GM18867 (cell line): Measurements from ENCODE around the gene TSC2.

Source experiments
- ATAC-seq: cut with Tn5 transposase; IDR thresholded peaks from one replicate; pipeline ENCODE4 v1.9.1; 2021; ENCODE audit warnings: mild to moderate bottlenecking, moderate library complexity; ENCODE audit not compliant: unreplicated experiment

The TSC2 gene

DNA sequence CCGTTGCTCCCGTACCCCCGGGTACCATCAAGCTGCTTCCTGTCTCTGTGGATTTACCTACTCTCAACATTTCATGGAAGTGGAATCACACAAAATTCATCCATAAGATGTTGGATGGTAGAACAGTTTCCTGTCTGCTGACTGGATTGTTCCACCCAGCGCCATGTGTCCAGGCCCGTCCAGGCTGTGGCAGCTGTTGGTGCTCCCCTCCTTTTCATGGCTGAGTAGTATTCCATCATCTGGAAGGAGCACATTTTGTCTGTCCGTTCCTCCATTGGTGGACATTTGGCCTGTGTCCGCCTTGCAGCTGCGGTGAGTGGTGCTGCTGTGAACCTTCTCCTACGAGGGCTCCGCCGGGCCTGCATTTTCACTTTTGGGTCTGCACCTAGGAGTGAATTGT is 18.4 kb downstream of the TSC2 start:
- no peak for ATAC-seq

- ATAC-seq = no peak
Measured at GRCh38 chr16:2070576-2071453, 23.0 kb downstream of the TSC2 start.

DNA sequence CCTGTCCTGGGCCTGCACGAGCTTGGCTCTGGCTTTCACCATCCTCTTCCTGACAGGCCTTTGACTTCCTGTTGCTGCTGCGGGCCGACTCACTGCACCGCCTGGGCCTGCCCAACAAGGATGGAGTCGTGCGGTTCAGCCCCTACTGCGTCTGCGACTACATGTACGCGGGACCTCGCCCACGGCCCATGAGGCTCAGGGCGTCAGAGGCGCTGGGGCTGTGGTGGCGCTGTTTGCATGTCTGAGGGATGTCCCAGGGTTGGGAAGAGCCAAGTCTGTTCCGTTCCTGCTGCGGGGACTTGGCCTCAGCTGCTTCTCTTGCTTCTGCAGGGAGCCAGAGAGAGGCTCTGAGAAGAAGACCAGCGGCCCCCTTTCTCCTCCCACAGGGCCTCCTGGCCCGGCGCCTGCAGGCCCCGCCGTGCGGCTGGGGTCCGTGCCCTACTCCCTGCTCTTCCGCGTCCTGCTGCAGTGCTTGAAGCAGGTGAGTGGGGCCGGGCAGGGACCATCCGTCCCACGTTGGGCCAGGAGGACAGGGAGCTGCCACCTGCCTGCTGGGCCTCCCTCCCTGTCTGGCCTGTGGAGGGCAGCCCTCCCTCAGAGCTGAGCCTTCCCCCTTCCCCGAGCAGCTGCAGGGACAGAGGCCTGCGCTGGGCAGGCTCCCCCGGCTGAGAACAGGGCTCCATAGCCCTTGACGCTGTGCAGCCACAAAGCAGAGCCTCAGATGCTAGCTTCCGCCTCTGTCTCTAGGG is 23.8 kb downstream of the TSC2 start:
- ATAC-seq = no peak

GRCh38 chr16:2072926-2073325 is 25.1 kb downstream of the TSC2 start:
- ATAC-seq = no peak

DNA sequence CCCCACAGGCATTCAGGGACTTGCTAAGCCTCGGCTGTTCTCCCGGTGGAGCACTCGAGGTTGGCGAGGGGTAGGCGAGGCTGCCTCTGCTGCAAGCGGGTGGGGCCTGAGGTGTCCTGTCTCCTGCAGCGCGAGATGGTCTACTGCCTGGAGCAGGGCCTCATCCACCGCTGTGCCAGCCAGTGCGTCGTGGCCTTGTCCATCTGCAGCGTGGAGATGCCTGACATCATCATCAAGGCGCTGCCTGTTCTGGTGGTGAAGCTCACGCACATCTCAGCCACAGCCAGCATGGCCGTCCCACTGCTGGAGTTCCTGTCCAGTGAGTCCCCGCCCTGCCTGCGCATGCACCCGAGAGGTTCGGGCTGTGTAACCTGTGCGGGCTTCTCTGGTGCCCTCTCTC is 26.3 kb downstream of the TSC2 start:
- ATAC-seq = no peak

DNA sequence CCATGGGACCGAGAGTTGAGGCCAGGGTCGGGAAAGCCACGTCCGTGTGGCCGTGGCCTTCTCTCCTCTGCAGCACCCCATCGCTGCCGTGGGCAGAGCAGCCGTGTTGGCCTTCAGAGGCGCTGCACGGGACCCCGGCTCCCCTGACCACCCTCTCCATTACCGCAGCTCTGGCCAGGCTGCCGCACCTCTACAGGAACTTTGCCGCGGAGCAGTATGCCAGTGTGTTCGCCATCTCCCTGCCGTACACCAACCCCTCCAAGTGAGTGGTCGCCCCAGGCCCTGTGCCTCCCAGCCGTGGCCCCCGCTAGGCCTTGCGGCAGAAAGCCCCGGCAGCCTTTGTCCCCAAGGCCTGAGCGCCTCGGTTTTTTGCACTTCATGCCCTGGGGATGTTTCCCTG is 27.8 kb downstream of the TSC2 start:
- no peak for ATAC-seq

GRCh38 chr16:2076072-2076865 is 28.5 kb downstream of the TSC2 start:
- no peak for ATAC-seq

DNA sequence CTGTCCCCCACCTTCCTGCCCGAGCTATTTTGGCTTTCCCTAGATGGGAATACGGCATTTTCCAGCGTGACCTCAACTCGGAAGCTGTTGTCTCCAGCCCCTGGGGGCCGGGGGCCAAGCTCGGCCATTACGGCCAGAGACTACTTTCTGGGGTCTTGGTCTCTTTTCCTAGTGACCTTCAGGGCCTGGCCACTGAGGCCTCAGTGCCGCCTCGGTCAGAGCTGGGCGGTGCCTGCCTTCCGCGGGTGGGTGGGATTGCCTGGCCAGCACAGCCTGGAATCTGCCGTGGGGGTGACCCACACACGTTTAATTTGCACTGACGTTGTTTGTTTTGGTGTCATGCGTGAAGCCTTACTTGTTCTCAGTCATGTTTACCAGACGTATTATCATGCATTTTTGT is 29.2 kb downstream of the TSC2 start:
- no peak for ATAC-seq

DNA sequence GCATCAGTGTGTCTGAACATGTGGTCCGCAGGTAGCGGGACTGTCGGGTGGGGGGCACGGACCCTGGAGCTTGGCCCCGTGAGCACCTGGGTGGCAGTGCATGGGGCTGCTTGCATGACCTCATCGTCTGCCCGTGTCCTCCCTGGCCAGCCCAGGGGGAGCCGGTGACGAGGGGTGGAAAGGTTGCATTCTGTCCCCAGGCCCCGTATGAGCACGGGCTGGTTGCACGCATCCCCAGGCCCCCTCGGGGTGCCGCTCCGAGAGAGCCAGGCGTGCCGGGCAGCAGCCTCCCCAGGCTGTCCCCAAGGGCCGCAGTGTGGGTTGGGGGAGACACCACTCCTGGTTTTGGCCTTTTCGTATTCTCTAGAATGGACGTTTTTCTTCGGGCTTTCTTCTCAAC is 29.9 kb downstream of the TSC2 start:
- no peak for ATAC-seq

- no peak for ATAC-seq
Measured at GRCh38 chr16:2078096-2078495, 30.3 kb downstream of the TSC2 start.

DNA sequence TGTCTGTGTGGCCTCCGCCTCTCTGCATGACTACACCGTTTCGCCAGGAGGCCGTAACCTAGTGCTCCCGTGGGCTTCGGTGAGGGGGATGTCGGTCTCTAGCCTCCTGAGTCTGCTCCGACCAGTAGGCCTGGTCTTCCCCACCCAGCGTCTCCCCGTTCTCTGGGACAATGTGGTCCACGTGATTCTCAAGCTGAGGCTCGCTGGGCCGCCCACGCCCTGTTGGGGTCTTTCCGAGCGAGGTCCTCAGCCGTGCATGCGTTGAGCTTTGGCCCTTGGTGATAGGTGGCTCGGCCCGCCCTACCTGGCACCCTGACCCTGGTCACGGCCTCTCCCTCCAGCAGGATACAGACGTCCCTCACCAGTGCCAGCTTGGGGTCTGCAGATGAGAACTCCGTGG is 30.9 kb downstream of the TSC2 start:
- no peak for ATAC-seq

GRCh38 chr16:2079311-2079800 is 31.6 kb downstream of the TSC2 start:
- ATAC-seq = no peak

DNA sequence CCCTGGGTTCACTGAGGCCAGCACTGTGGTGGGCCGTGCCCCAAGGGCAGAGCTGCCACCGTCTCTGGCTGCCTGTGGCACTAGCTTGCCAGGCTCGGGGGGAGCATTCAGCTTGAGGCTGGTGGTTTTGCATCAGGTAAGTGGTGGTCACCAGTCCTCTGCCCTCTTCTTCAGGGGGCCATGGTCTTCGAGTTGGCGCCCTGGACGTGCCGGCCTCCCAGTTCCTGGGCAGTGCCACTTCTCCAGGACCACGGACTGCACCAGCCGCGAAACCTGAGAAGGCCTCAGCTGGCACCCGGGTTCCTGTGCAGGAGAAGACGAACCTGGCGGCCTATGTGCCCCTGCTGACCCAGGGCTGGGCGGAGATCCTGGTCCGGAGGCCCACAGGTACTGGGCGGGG is 32.2 kb downstream of the TSC2 start:
- ATAC-seq = no peak

DNA sequence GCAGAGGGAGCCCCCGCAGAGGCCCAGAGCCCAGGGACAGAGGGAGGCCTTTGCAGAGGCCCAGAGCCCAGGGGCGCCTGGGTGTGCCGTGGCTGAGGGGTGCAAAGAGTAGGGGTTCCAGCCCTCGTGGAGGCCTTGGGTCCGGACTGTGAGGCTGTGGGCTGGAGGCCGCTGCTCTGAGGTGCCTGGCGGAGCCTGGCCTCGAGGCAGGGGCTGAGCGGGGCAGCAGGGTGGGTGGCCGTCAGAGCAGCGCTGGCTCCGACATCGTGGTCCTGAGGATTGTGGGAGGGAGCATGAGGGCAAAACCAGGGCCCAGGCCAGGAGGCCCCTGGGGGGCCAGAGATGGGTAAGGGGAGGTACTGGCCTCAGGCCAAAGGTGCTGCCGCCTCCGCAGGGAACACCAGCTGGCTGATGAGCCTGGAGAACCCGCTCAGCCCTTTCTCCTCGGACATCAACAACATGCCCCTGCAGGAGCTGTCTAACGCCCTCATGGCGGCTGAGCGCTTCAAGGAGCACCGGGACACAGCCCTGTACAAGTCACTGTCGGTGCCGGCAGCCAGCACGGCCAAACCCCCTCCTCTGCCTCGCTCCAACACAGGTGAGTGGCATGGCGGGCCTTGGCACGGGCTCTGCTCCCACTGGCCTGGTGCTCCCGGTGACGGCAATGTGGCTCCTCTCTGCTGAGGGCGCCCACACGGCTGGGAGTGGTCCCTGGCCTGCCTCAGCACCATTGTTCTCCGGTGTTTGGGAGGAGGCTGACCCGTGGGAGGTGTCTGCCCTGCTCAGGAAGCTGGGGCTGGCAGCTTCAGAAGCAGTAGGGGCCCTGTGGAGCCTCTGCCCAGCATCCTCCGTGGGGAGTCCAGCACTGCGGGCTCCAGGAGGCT is 33.7 kb downstream of the TSC2 start:
- no peak for ATAC-seq

DNA sequence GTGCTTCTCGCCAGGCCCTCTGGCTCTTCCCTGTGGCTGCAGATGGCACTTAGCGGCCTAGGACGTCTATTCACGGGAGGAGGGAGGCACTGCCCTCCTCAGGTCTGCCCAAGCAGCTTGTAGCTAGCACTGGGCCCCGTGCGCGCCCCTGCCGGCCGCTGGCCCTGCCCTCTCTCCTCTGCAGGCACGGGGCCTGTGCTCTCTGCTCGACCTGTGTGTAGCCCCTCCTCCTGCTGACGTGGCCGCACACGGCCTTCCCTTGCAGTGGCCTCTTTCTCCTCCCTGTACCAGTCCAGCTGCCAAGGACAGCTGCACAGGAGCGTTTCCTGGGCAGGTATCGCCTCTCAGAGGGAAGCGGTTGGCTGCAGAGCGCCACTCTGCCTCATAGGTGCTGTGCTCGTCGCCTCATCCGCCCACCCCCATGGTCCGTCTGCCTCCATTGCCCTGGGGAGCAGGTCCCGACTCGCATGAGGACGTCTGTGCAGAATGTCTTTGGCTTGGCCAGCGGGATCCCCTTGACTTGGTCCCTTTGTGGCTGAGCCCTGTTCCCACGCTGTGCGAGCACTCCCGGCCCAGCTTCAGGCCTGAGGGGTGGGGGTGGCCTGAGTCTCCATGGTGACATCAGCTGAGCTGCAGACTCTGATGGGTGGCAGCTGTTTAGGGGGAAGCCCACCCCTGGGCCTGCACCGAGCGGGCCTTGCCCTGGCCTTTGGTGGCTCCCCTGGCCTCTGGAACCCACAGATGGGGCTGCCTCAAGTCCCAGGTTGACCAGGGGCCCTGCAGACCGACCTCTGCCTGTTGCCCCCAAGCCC is 34.6 kb downstream of the TSC2 start:
- ATAC-seq = no peak

DNA sequence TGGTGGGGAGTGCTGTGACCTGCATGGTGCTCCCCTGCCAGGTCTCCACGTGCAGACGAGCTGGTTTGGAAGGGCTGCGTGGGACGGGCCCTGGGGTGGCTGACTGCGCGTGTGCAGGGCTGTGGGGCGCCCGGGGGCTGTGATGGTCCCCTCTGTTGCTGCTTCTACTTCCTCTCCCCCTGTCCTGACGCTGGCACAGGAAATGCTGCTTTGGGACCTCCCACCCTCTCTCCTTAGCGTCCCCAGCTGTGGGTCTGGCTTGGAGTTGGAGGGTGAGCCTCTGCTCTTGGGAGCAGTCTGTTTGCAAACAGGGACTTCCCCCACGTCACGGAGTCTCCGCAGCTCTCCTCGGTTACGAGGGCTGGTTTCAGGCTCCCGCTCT is 35.2 kb downstream of the TSC2 start:
- ATAC-seq = no peak

DNA sequence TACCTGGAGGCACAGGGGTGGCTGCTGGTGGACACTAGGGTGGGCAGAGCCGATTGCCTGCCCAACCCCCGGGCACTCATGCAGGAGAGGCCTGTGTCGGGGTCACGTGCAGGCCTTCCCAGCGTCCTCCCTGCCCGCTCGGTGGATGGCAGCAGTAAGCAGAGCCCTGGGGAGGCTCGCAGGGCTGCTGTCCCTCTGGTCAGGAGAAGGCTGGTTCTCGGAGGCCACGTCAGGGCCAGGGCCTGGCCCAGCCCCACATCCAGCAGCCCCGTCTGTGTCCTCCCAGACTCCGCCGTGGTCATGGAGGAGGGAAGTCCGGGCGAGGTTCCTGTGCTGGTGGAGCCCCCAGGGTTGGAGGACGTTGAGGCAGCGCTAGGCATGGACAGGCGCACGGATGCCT is 35.6 kb downstream of the TSC2 start:
- no peak for ATAC-seq

- ATAC-seq = no peak
Measured at GRCh38 chr16:2083876-2084780, 36.3 kb downstream of the TSC2 start.
